ENCODE results near the gene RNF169.

- TF ChIP-seq, protein P1, sequence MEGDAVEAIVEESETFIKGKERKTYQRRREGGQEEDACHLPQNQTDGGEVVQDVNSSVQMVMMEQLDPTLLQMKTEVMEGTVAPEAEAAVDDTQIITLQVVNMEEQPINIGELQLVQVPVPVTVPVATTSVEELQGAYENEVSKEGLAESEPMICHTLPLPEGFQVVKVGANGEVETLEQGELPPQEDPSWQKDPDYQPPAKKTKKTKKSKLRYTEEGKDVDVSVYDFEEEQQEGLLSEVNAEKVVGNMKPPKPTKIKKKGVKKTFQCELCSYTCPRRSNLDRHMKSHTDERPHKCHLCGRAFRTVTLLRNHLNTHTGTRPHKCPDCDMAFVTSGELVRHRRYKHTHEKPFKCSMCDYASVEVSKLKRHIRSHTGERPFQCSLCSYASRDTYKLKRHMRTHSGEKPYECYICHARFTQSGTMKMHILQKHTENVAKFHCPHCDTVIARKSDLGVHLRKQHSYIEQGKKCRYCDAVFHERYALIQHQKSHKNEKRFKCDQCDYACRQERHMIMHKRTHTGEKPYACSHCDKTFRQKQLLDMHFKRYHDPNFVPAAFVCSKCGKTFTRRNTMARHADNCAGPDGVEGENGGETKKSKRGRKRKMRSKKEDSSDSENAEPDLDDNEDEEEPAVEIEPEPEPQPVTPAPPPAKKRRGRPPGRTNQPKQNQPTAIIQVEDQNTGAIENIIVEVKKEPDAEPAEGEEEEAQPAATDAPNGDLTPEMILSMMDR (IDR thresholded peaks at IDR 0.05) = no peak
- no peak for TF ChIP-seq POLR2A (IDR thresholded peaks at IDR 0.05)
- no peak for TF ChIP-seq EP300 (IDR thresholded peaks at IDR 0.05)
These were observed 48.8 kb upstream of the RNF169 start for GRCh38 chr11:74699615-74700396.
